COLO829 (cell line): ENCODE data around the gene CA6.
A peak's percentile ranks its signal among the peaks of the same experiment; 100 is the strongest.
"Not testable (repeated sequence)": the region's sequence is repeated elsewhere in the genome, so short reads cannot be mapped to it uniquely, and the experiment has no call there.

Source experiments
- DNase-seq: peaks from one replicate; pipeline ENCODE4 v3.0.0; 2012; ENCODE audit warnings: low spot score

CA6 gene

GRCh38 chr1:8945568-8945967 is at the start of gene CA6:
Gene CA6 (plus strand): TSS chr1:8945868. CDS start chr1:8945887, 19 bp downstream.
- no peak for DNase-seq

- not testable (repeated sequence) for DNase-seq
These were observed 48.9 kb upstream of the CA6 start for GRCh38 chr1:8896775-8897174.

GRCh38 chr1:8897505-8897904 is 48.2 kb upstream of the CA6 start:
- DNase-seq, result not testable (repeated sequence)

- not testable (repeated sequence) for DNase-seq
These were observed 47.2 kb upstream of the CA6 start for GRCh38 chr1:8898418-8898817.

GRCh38 chr1:8899046-8899445 is 46.6 kb upstream of the CA6 start:
- no peak for DNase-seq

- not testable (repeated sequence) for DNase-seq
These were observed 45.0 kb upstream of the CA6 start for GRCh38 chr1:8900684-8901083.

DNA sequence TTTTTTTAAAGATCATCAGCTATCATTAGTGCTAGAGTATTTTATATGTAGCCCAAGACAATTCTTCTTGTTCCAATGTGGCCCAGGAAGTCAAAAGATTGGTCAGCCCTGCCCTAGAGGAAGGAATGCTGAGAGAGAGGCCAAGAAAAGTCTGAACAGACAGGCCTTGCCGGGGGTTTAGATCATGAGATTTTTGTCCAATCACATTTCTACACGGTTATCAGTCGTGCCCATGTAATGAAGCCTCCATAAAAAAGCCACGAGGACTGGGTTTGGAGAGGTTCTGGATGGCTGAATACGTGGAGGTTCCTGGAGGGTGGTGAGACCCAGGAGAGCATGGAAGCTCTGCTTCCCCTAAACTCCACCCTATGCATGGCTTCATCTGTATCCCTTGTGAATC is 42.9 kb upstream of the CA6 start:
- no peak for DNase-seq

GRCh38 chr1:8903410-8903809 is 42.3 kb upstream of the CA6 start:
- no peak for DNase-seq

GRCh38 chr1:8903908-8904650 is 41.6 kb upstream of the CA6 start:
- peak; percentile 70 for DNase-seq

- no peak for DNase-seq
These were observed 40.0 kb upstream of the CA6 start for GRCh38 chr1:8905582-8906191.

DNA sequence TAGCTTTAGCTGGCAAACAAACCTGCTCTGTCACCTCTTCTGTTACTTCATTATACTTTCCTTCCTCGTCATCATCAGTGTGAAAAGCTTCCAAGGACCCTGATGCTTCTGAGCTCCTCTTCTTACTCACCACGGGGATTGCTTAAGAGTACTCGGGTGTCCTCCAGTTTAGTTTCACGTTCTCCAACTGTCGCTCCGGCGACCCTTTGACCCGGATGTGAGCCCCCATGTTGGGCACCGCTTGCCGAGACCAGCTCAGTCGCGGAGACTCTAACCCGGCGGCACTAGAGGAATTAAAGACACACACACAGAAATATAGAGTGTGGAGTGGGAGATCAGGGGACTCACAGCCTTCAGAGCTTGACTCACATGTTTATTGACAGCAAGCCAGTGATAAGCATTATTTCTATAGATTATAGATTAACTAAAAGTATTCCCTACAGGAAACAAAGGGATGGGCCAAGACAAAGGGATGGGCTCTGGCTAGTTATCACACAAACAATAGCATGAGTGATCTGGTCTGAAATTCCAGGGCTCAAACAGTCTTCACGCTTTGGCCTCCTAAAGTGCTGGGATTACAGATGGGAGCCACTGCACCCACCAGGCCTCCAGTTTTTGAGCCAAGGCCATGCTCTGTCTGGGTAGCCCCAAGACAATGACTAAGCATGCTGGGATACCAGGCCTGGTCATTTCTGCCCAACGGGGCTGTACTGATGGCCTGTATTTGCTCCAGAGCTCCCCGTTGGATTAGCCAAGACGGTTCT is 37.1 kb upstream of the CA6 start:
- no peak for DNase-seq

- DNase-seq, result no peak
These were observed 35.3 kb upstream of the CA6 start for GRCh38 chr1:8910331-8910730.

- no peak for DNase-seq
These were observed 34.8 kb upstream of the CA6 start for GRCh38 chr1:8910914-8911313.

GRCh38 chr1:8911416-8912309 is 34.0 kb upstream of the CA6 start:
- no peak for DNase-seq

DNA sequence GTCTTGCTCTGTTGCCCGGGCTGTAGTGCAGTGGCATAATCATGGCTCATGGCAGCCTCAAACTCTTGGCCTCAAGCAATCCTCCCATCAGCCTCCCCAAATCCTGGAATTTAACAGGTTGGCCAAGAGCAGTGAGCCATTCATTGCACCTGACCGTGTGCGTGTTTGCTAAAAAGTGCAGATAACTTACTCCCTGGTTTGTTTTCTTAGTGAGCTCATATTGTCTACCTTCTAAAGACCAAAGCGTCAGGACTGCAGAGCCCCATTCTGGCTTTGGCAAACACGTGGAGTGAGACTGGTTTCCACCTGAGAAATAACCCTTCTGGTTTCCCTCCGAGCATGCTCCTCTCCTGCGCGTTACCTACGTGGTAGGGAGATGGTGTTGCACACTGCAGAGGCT is 32.2 kb upstream of the CA6 start:
- DNase-seq, result no peak

DNA sequence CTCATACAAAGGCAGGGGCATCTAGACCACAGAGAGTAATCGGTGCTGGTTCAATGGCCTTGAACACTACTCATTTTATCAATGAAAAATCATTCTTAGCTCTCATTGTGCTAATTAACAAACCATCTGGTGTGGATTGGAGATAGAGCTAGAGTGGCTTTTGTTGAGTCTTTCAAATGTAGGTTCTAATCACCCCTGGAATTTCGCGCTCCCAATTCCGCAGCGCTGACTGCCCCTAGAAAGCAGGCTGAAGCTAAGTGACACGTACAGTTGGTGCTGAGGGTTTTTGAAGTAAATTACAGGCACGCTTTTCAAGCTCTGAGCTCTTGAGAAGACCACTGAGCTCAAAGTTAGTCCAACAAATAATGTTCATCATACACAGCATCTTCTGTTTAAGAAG is 31.2 kb upstream of the CA6 start:
- DNase-seq, result no peak

DNA sequence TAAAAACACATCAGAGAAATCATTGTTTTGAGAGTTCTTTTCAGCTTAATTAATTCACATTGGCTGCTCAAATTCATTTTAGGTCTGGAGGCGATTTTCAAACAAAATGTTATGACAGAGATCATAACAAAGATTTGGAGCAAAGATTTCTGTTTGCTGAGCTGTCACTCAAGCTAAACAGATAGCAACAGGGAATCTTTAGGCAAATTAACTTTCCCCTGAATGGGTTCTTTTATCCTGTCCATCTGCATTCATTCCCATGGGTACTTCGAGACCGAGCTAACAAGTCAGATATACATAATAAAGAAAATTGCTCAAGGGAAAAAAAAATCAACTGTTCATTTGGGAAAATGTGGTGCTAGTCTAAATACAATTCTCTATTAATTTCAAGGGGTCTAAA is 30.2 kb upstream of the CA6 start:
- DNase-seq, result peak; percentile 81

DNA sequence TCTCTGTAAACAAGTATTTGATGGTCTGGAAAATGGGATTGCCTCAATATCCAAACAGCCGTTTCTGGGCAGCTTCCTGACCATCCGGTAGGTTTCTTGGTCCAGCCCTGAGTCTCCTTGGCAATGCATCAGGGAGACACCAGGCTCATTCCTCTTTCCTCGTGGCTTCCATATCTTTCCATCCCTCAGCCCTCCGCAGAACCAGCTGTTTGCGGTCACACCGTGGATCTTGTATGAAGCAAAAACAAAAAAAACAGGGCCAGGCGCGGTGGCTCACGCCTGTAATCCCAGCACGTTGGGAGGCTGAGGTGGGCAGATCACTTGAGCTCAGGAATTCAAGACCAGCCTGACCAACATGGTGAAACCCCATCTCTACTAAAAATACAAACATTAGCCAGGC is 28.1 kb upstream of the CA6 start:
- DNase-seq, result not testable (repeated sequence)

- no peak for DNase-seq
These were observed 22.7 kb upstream of the CA6 start for GRCh38 chr1:8922962-8923361.

- DNase-seq, result no peak
These were observed 20.3 kb upstream of the CA6 start for GRCh38 chr1:8925406-8925805.

- no peak for DNase-seq
These were observed 19.7 kb upstream of the CA6 start for GRCh38 chr1:8925960-8926359.
